HFF-Myc (cell line): ENCODE measurements around the gene ZNF469.

Experiments used
- DNase-seq: peaks from one replicate; pipeline ENCODE4 v3.0.0-alpha.2; 2011; ENCODE audit warnings: low read depth; ENCODE audit errors: extremely low read depth
- H3K4me3 ChIP-seq: replicated peaks from 2 replicates; pipeline ENCODE4 v1.5.1; 2011; ENCODE audit warnings: low read depth, mild to moderate bottlenecking, control low read depth, low read length
- CTCF ChIP-seq: IDR thresholded peaks from 2 replicates; pipeline ENCODE4 v1.5.1; 2012; ENCODE audit warnings: mild to moderate bottlenecking, low read depth, low read length, control low read depth; ENCODE audit errors: missing control alignments

The ZNF469 gene

GRCh38 chr16:88367560-88367959, 15.2 kb upstream of the ZNF469 start:
- no peak overlapping the region for H3K4me3 ChIP-seq
- DNase-seq, result no peak
- TF ChIP-seq CTCF, result no peak

DNA sequence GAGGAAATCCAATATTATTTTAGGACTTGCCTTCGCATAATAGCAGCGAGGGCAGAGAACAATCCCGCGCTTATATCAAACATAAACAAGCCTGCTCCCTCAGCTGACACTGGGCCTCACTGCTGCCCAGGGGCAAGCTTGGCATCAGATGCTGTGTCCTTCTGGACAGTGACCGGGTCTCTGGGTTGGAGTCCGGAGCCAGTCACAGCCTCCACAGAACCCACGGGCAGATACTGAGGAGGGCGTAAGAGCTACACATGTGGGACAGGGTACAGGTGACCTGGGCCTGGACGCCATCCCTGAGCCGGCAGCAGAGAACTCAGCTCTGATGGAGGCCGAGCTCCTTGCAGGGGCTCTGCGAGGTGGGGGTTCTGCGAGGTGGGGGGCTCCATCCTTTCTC, 14.7 kb upstream of the ZNF469 start:
- no peak overlapping the region for H3K4me3 ChIP-seq
- no peak for TF ChIP-seq CTCF
- DNase-seq, result no peak

- DNase-seq, result no peak
- TF ChIP-seq CTCF, result no peak
- no peak overlapping the region for H3K4me3 ChIP-seq
Observed at GRCh38 chr16:88368994-88369393, 13.8 kb upstream of the ZNF469 start.

- H3K4me3 ChIP-seq, result no peak overlapping the region
- TF ChIP-seq CTCF, result no peak
- DNase-seq, result no peak
Observed at GRCh38 chr16:88369447-88370008, 13.2 kb upstream of the ZNF469 start.

DNA sequence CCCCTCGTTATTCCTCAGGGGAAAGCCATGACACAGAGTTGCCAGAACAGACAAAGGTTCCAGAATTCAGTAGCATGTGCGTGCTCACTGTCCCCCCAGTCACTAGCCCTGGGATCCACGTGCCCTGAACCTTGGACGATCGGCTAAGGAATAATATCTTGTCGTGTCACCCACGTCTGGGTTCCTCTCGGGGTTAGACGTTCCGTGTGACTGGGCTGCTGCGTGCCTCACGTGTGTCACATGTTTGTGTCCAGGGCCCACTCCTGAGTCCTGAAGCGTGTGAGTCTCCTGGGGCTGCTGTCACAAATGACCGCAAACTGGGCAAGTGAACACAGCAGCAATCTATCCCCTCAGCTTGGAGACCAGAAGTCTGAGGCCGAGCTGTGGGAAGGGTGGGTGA, 12.4 kb upstream of the ZNF469 start:
- TF ChIP-seq CTCF, result no peak
- no peak for DNase-seq
- no peak overlapping the region for H3K4me3 ChIP-seq

DNA sequence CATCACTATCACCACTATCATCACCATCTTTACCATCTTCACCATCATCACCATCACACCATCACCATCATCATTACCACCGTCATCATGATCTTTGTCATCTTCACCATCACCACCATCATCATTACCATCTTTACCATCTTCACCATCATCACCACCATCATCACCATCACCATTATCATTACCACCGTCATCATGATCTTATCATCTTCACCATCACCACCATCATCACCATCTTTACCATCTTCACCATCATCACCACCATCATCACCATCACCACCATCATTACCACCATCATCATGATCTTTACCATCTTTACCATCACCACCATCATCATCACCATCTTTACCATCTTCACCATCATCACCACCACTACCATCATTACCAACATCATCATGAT, 10.2 kb upstream of the ZNF469 start:
- DNase-seq, result no peak
- no peak for TF ChIP-seq CTCF
- H3K4me3 ChIP-seq, result no peak overlapping the region

DNA sequence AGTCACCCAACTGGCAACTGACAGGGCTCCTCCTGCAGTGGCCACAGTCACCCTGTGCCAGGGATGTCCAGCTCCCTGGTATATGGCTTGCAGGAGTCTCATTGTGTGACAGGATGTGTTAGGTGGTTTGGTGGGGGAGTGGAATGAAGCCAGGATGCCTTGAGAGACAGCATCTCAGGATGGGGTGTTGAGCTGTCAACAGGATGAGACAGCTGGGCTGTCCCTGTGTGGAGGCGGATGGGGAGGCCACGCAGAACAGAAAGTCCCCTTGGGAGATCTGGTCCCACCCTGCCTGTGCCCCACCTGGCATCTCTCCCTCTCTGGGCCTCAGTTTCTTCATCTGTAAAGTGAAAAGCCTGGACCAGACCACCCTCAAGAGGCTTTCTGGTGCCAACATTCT, 9.5 kb upstream of the ZNF469 start:
- no peak for TF ChIP-seq CTCF
- H3K4me3 ChIP-seq, result no peak overlapping the region
- no peak for DNase-seq
